GM19238 (cell line): ENCODE data around the gene RRN3.
"Not testable (repeated sequence)": the region's sequence is repeated elsewhere in the genome, so short reads cannot be mapped to it uniquely, and the experiment has no call there.

ENCODE experiments used
- DNase-seq: peaks from one replicate; pipeline ENCODE4 v3.0.0; 2011; ENCODE audit warnings: low spot score; ENCODE audit not compliant: insufficient read length

The RRN3 gene

GRCh38 chr16:15093955-15094827 is at the start of gene RRN3:
Gene RRN3, minus strand, starts transcription at chr16:15094272. Its CDS starts 39 bp downstream, at chr16:15094233.
- peak; percentile 71 for DNase-seq

- DNase-seq: not testable (repeated sequence)
These were observed 49.6 kb upstream of the RRN3 start for GRCh38 chr16:15143601-15144091.

GRCh38 chr16:15142891-15143600 is 49.0 kb upstream of the RRN3 start:
- not testable (repeated sequence) for DNase-seq

GRCh38 chr16:15142107-15142890 is 48.2 kb upstream of the RRN3 start:
- not testable (repeated sequence) for DNase-seq

- no peak for DNase-seq
These were observed 47.5 kb upstream of the RRN3 start for GRCh38 chr16:15141586-15141985.

GRCh38 chr16:15140444-15141365 is 46.6 kb upstream of the RRN3 start:
- not testable (repeated sequence) for DNase-seq

GRCh38 chr16:15137514-15137913 is 43.4 kb upstream of the RRN3 start:
- not testable (repeated sequence) for DNase-seq

- not testable (repeated sequence) for DNase-seq
These were observed 41.6 kb upstream of the RRN3 start for GRCh38 chr16:15135483-15136360.

GRCh38 chr16:15134752-15135482 is 40.8 kb upstream of the RRN3 start:
- DNase-seq: not testable (repeated sequence)

- not testable (repeated sequence) for DNase-seq
These were observed 39.5 kb upstream of the RRN3 start for GRCh38 chr16:15133554-15133953.

- not testable (repeated sequence) for DNase-seq
These were observed 38.8 kb upstream of the RRN3 start for GRCh38 chr16:15132719-15133428.

GRCh38 chr16:15130943-15131700 is 37.0 kb upstream of the RRN3 start:
- not testable (repeated sequence) for DNase-seq

GRCh38 chr16:15130256-15130932 is 36.3 kb upstream of the RRN3 start:
- DNase-seq: not testable (repeated sequence)

GRCh38 chr16:15127641-15128425 is 33.8 kb upstream of the RRN3 start:
- DNase-seq: not testable (repeated sequence)

- not testable (repeated sequence) for DNase-seq
These were observed 6.4 kb upstream of the RRN3 start for GRCh38 chr16:15100372-15100987.
